ENCODE measurements around the gene RPL29.

RPL29 gene

DNA sequence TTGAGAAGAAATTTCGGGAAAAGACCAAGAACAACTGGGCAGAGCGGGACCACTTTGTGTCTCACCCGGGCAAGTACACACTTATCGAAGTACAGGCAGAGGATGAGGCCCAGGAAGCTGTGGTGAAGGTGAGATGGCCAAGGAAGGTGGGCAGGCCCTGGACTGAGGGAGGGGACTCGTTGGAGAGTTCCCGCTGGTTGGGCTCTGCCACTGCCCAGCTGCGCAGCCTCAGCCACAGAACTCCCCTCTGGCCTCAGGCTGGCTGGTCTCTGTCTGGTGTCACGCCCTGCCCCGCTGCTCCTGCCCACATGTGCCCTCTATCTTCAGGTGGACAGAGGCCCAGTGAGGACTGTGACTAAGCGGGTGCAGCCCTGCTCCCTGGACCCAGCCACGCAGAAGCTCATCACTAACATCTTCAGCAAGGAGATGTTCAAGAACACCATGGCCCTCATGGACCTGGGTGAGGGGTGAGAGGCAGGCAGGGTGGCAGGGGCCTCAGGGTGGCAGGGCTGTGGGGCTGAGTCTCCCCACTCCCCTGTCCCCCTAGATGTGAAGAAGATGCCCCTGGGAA lies 51.2 kb downstream of the RPL29 start:
- no peak for DNase-seq
